Smooth muscle cell (in vitro differentiated cells): ENCODE data around the gene CREB1. TPM values are rescaled to one million over a fixed set of nuclear protein-coding genes. Genes with fewer than 3 reads are reported as not detected.

Experiments
- DNase-seq: peaks from one replicate; lab custom pipeline; 2025; ENCODE audit not compliant: unreplicated experiment; lab: John Stamatoyannopoulos, UW
- H2AFZ ChIP-seq: fragments of 200-600 bp; sonication (generic); 2 replicates; pipeline ENCODE4 v1.6.0; 2016; ENCODE audit warnings: antibody characterized with exemption, low read depth, mild to moderate bottlenecking
- H3F3A ChIP-seq: fragments of 200-600 bp; sonication (generic); 2 replicates; pipeline ENCODE4 v1.6.0; 2017; ENCODE audit warnings: antibody characterized with exemption, low read depth
- H3K27ac ChIP-seq: fragments of 200-600 bp; sonication (generic); 2 replicates; pipeline ENCODE4 v1.5.1; 2016; ENCODE audit warnings: low read depth, mild to moderate bottlenecking
- H3K27me3 ChIP-seq: fragments of 200-600 bp; sonication (generic); 2 replicates; pipeline ENCODE4 v1.6.1; 2016; ENCODE audit warnings: low read depth, mild to moderate bottlenecking
- H3K36me3 ChIP-seq: fragments of 200-600 bp; sonication (generic); 2 replicates; pipeline ENCODE4 v1.5.1; 2016; ENCODE audit warnings: low read depth
- H3K4me1 ChIP-seq: fragments of 200-600 bp; sonication (generic); 2 replicates; pipeline ENCODE4 v1.5.1; 2016; ENCODE audit warnings: low read depth
- H3K4me2 ChIP-seq: fragments of 200-600 bp; sonication (generic); 2 replicates; pipeline ENCODE4 v1.6.0; 2016; ENCODE audit warnings: mild to moderate bottlenecking
- H3K4me3 ChIP-seq: fragments of 200-600 bp; sonication (generic); 2 replicates; pipeline ENCODE4 v1.5.1; 2016; ENCODE audit warnings: mild to moderate bottlenecking
- H3K79me2 ChIP-seq: fragments of 200-600 bp; sonication (generic); 2 replicates; pipeline ENCODE4 v1.6.0; 2016; ENCODE audit warnings: low read depth, mild to moderate bottlenecking
- H3K9ac ChIP-seq: fragments of 200-600 bp; sonication (generic); 2 replicates; pipeline ENCODE4 v1.6.0; 2016; ENCODE audit warnings: low read depth
- H3K9me3 ChIP-seq: fragments of 200-600 bp; sonication (generic); replicated peaks from 2 replicates; pipeline ENCODE4 v1.5.1; 2016; ENCODE audit warnings: low read depth
- H4K20me1 ChIP-seq: fragments of 200-600 bp; sonication (generic); 2 replicates; pipeline ENCODE4 v1.6.0; 2016; ENCODE audit warnings: low read depth
- WGBS: methylation state at CpG from one replicate; pipeline ENCODE4 v1.1.7; 2016; ENCODE audit warnings: low lambda C conversion rate; 5-methylcytosine and 5-hydroxymethylcytosine counted together
- polyA plus RNA-seq: library from polyadenylated mRNA; unstranded; fragments of >200 nt; fragmentation: Nextera tagmentation; extraction: Ambion mirVana; gene quantifications from 2 replicates; pipeline ENCODE4 v1.2.1, GENCODE V29; 2016
- total RNA-seq: library from RNA; depleted of rRNA; stranded (reverse); fragments of >200 nt; gene quantifications from 2 replicates; pipeline ENCODE4 v1.2.3, GENCODE V29; 2014
- TF ChIP-seq, protein P1 (sequence below): fragments of 200-600 bp; sonication (generic); IDR thresholded peaks from 2 replicates; pipeline ENCODE4 v1.5.1; 2017; ENCODE audit warnings: borderline replicate concordance, mild to moderate bottlenecking, antibody characterized with exemption; ENCODE audit not compliant: insufficient read depth, poor library complexity, severe bottlenecking

The CREB1 gene
- total and polyA plus RNA-seq, 2 experiments from 2014 or later, result 19.0 to 67.6 TPM

DNA sequence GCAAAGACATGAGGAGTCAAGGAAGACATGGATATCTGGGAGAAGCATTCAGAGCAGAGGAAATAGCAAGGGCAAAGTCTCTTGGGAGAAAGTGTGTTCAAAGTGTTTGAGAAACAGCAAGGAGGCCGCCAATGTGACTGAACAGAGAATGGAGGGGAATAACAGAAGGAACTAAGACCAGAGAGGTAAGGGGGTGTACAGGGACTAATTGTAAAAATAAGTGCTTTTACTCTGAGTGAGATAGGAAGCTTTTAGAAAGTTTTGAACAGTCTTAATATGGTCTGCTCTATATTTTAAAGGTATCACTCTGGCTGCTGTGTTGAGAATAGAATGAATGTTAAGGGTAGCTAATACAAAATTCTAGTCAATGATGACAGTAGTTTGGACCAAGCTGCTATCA, 6.8 kb upstream of the CREB1 start:
- no peaks in the 10 kb centered on the region for H4K20me1 ChIP-seq
- no peak overlapping the region for H3K4me3 ChIP-seq
- no peak overlapping the region for H3K9ac ChIP-seq
- DNase-seq, result no peak
- H3K27ac ChIP-seq, result no peak overlapping the region
- no peaks in the 10 kb centered on the region for H3K9me3 ChIP-seq
- H3K36me3 ChIP-seq, result no peaks in the 10 kb centered on the region
- H2AFZ ChIP-seq, result no peak overlapping the region
- TF ChIP-seq, protein P1, sequence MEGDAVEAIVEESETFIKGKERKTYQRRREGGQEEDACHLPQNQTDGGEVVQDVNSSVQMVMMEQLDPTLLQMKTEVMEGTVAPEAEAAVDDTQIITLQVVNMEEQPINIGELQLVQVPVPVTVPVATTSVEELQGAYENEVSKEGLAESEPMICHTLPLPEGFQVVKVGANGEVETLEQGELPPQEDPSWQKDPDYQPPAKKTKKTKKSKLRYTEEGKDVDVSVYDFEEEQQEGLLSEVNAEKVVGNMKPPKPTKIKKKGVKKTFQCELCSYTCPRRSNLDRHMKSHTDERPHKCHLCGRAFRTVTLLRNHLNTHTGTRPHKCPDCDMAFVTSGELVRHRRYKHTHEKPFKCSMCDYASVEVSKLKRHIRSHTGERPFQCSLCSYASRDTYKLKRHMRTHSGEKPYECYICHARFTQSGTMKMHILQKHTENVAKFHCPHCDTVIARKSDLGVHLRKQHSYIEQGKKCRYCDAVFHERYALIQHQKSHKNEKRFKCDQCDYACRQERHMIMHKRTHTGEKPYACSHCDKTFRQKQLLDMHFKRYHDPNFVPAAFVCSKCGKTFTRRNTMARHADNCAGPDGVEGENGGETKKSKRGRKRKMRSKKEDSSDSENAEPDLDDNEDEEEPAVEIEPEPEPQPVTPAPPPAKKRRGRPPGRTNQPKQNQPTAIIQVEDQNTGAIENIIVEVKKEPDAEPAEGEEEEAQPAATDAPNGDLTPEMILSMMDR, result no peak
- no peak overlapping the region for H3K4me2 ChIP-seq
- no peaks in the 10 kb centered on the region for H3F3A ChIP-seq
- H3K4me1 ChIP-seq, result peaks cover 11% of the 10 kb centered on the region
- WGBS, result 100% methylated on average over 1 of the region's 1 CpG
- H3K79me2 ChIP-seq, result no peaks in the 10 kb centered on the region
- H3K27me3 ChIP-seq, result no peaks in the 10 kb centered on the region

DNA sequence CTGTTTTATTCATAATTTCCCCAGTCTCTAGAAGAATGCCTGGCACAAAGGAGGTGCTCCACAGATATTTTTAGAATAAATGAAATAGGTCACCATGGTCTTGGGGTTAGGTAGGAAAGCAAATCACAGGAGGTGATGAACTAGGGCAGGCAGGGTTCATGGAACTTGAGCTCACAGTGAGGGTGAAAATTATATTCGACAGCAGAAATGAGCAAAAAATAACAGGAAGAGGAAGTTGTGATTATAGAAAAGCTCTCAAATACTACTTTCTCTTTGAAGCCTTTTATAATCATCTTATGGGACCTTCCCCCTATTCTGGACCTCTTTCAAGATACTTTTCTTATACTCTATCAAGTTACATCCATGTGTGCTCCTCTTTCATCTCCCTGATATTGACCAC, 4.5 kb upstream of the CREB1 start:
- TF ChIP-seq, protein P1, result no peak
- Histone ChIP-seq H3K9me3 (no peaks in the 10 kb centered on the region), H3K36me3 (no peaks in the 10 kb centered on the region), H3K27me3 (no peaks in the 10 kb centered on the region), H3K4me3 (no peak overlapping the region), H4K20me1 (no peaks in the 10 kb centered on the region), H3K79me2 (no peaks in the 10 kb centered on the region), H3F3A (no peaks in the 10 kb centered on the region), H3K4me2 (no peak overlapping the region), H3K4me1 (peaks cover 11% of the 10 kb centered on the region), H2AFZ (no peak overlapping the region), H3K27ac (no peak overlapping the region), H3K9ac (no peak overlapping the region)
- WGBS, result 83% methylated on average over 1 of the region's 1 CpG
- no peak for DNase-seq

DNA sequence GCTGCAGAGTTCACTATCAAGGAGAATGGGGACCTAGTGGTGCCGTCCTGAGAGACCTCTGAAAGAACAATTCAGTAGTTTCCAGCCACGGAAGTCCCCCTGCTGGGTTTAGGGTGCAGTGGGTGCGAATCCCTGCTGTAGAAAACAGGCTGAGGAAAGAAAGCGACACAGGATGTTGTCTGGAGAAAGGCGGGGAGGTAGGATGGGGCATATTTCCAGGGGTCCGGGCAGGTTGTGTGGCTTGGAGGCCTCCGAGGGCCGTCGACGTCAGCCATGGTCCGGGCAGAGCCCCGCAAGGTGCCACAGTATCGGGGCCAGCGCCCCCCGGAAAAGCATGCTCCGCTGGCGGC, 807 bp upstream of the CREB1 start:
- Histone ChIP-seq H3K27ac (peak overlapping the region; percentile 99), H3K4me2 (peak overlapping the region; percentile 93), H3K9ac (peak overlapping the region; percentile 98), H3K4me1 (peaks cover 34% of the 10 kb centered on the region), H3K27me3 (no peaks in the 10 kb centered on the region), H3K9me3 (no peaks in the 10 kb centered on the region), H3K36me3 (no peaks in the 10 kb centered on the region), H3F3A (peaks cover 6% of the 10 kb centered on the region), H2AFZ (peak overlapping the region; percentile 53), H3K79me2 (peaks cover 35% of the 10 kb centered on the region), H3K4me3 (peak overlapping the region; percentile 65), H4K20me1 (peaks cover 35% of the 10 kb centered on the region)
- TF ChIP-seq, protein P1, result no peak
- no peak for DNase-seq
- WGBS, result 2% methylated on average over 16 of the region's 17 CpGs

DNA sequence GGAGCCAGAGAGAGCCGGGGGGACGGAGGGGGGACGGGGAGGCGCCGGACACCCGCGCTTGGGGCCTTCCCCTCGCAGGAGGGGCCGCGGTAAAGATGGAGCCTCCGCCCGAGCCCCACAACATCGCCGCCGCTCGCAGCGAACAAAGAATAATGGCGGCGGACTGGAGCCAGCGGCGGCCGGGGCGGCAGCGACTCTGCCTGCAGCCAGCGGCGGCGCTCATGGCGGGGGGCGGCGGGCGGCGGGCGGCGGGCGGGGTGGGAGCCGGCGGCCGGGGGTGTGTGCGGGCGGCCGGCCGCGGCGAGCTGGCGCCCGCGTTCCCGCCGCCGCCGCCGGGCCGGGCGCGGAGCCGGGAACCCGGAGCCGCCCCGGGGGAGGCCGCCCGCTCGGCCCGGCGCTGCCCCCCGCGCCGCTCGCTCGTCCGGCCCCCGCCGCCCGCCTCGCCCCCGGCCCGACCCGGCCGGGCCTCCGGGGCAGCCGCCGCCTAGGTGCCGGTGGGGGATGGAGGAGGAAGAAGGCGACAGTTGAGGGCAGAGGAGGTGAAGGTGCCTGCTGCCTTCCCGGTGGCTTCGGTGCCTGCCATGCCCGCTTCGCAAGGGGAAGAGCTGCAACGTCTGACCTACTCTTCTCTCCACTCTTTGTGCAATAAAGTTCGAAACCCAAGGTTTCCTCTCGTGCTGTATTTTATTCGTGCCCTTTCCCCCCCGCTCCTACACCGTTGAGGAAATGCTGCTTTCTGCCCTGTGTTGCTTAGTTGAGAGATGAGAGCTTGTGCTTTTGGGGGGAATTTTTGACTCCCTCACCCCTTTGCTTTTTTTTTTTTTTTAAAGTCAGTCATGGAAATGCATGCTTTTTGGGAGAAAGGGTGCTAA, 634 bp downstream of the CREB1 start:
- H3K36me3 ChIP-seq, result no peaks in the 10 kb centered on the region
- peaks cover 34% of the 10 kb centered on the region for H3K4me1 ChIP-seq
- peaks cover 49% of the 10 kb centered on the region for H4K20me1 ChIP-seq
- H3K4me2 ChIP-seq, result peak overlapping the region; percentile 97
- H3K79me2 ChIP-seq, result peaks cover 49% of the 10 kb centered on the region
- H3K4me3 ChIP-seq, result peak overlapping the region; percentile 94
- H3F3A ChIP-seq, result peaks cover 6% of the 10 kb centered on the region
- peak overlapping the region; percentile 99 for H3K27ac ChIP-seq
- WGBS, result 3% methylated on average over 33 of the region's 93 CpGs
- H3K9ac ChIP-seq, result peak overlapping the region; percentile 98
- H3K9me3 ChIP-seq, result no peaks in the 10 kb centered on the region
- TF ChIP-seq, protein P1, result no peak
- no peaks in the 10 kb centered on the region for H3K27me3 ChIP-seq
- H2AFZ ChIP-seq, result no peak overlapping the region
- peak; percentile 4 for DNase-seq
